HepG2 (cell line): ENCODE measurements around the gene ELP6. TPM values are rescaled to one million over a fixed set of nuclear protein-coding genes. Genes with fewer than 3 reads are reported as not detected.
A peak's percentile ranks its signal among the peaks of the same experiment; 100 is the strongest.

ENCODE experiments used
- BRCA1 ChIP-seq: sonication (generic); formaldehyde crosslinking; IDR thresholded peaks from 2 replicates; pipeline ENCODE4 v1.4.0; 2020; ENCODE audit warnings: missing genetic modification reagents
- CENPT ChIP-seq: sonication (generic); formaldehyde crosslinking; IDR thresholded peaks from 2 replicates; pipeline ENCODE4 v1.8.0; 2022; ENCODE audit warnings: low read depth, mild to moderate bottlenecking, moderate library complexity, missing genetic modification reagents
- EP300 ChIP-seq, 3 experiments: sonication (generic) in 1 of 3; formaldehyde crosslinking in 1 of 3; IDR thresholded peaks; 2 replicates each; pipeline versions ENCODE4 v1.5.1 to v1.6.1; 2011 to 2020; ENCODE audit warnings: low read depth in 2 of 3, low read length in 2 of 3, borderline replicate concordance in 1 of 3, improper control_type of control experiment in 1 of 3, mild to moderate bottlenecking in 1 of 3, missing genetic modification reagents in 1 of 3, moderate library complexity in 1 of 3
- HNF4A ChIP-seq: sonication (generic); formaldehyde crosslinking; IDR thresholded peaks from 2 replicates; pipeline ENCODE4 v1.4.0; 2020; ENCODE audit warnings: missing genetic modification reagents
- HNRNPH1 ChIP-seq: fragments of 200-400 bp; formaldehyde crosslinking; optimal IDR thresholded peaks from 2 replicates; pipeline ENCODE3; 2017; ENCODE audit warnings: mild to moderate bottlenecking, low read depth, low read length
- HNRNPK ChIP-seq: fragments of 200-400 bp; formaldehyde crosslinking; IDR thresholded peaks from 2 replicates; pipeline ENCODE4 v1.6.1; 2018; ENCODE audit warnings: low read length, low read depth, moderate library complexity, mild to moderate bottlenecking; ENCODE audit not compliant: poor library complexity, severe bottlenecking
- KAT7 ChIP-seq: IDR thresholded peaks from 2 replicates; pipeline ENCODE4 v1.6.1; 2018; ENCODE audit warnings: borderline replicate concordance, missing compliant biosample characterization
- KDM2A ChIP-seq: sonication (generic); formaldehyde crosslinking; IDR thresholded peaks from 2 replicates; pipeline ENCODE4 v1.4.0; 2020; ENCODE audit warnings: low read depth, missing genetic modification reagents, borderline replicate concordance
- LCORL ChIP-seq, 2 experiments: fragments of 450-650 bp in 1 of 2; sonication (generic) in 1 of 2; formaldehyde crosslinking in 1 of 2; IDR thresholded peaks; 2 replicates each; pipeline versions ENCODE4 v1.5.0 to v1.6.1; 2017 to 2020; ENCODE audit warnings: antibody characterized with exemption in 1 of 2, missing genetic modification reagents in 1 of 2
- MAZ ChIP-seq, 2 experiments: sonication (generic) in 1 of 2; formaldehyde crosslinking in 1 of 2; IDR thresholded peaks; 2 replicates each; pipeline versions ENCODE4 v1.5.0 to v1.6.1; 2012 to 2020; ENCODE audit warnings: low read depth in 2 of 2, mild to moderate bottlenecking in 2 of 2, borderline replicate concordance in 1 of 2, improper control_type of control experiment in 1 of 2, low read length in 1 of 2, missing genetic modification reagents in 1 of 2, moderate library complexity in 1 of 2
- NPAS2 ChIP-seq: sonication (generic); formaldehyde crosslinking; IDR thresholded peaks from 2 replicates; pipeline ENCODE4 v1.8.0; 2022; ENCODE audit warnings: mild to moderate bottlenecking, missing genetic modification reagents, borderline replicate concordance
- NR2C2 ChIP-seq: sonication (generic); formaldehyde crosslinking; IDR thresholded peaks from 2 replicates; pipeline ENCODE4 v1.4.0; 2020; ENCODE audit warnings: missing genetic modification reagents, mild to moderate bottlenecking, moderate library complexity, borderline replicate concordance
- NR2F2 ChIP-seq: IDR thresholded peaks from 2 replicates; pipeline ENCODE4 v1.6.1; 2012; ENCODE audit warnings: low read depth, inconsistent platforms, borderline replicate concordance
- NRL ChIP-seq: sonication (generic); formaldehyde crosslinking; IDR thresholded peaks from 2 replicates; pipeline ENCODE4 v1.5.0; 2020; ENCODE audit warnings: missing genetic modification reagents, mild to moderate bottlenecking, moderate library complexity, borderline replicate concordance
- RAD21 ChIP-seq: fragments of 450-650 bp; formaldehyde crosslinking; IDR thresholded peaks from 2 replicates; pipeline ENCODE4 v1.5.0; 2020; ENCODE audit warnings: mild to moderate bottlenecking
- SALL1 ChIP-seq: sonication (generic); formaldehyde crosslinking; IDR thresholded peaks from 2 replicates; pipeline ENCODE4 v1.8.0; 2022; ENCODE audit warnings: mild to moderate bottlenecking, missing genetic modification reagents
- ZIK1 ChIP-seq: sonication (generic); formaldehyde crosslinking; IDR thresholded peaks from 2 replicates; pipeline ENCODE4 v1.5.0; 2020; ENCODE audit warnings: mild to moderate bottlenecking, low read depth, missing genetic modification reagents, borderline replicate concordance
- ZNF205 ChIP-seq: IDR thresholded peaks from 2 replicates; pipeline ENCODE4 v1.6.1; 2018; ENCODE audit warnings: missing biosample characterization, missing genetic modification reagents
- ZNF234 ChIP-seq: sonication (generic); formaldehyde crosslinking; conservative IDR thresholded peaks from 2 replicates; pipeline ENCODE4 v1.5.1; 2020; ENCODE audit warnings: mild to moderate bottlenecking, missing genetic modification reagents
- ZNF329 ChIP-seq: sonication (generic); formaldehyde crosslinking; IDR thresholded peaks from 2 replicates; pipeline ENCODE4 v1.9.0; 2021; ENCODE audit warnings: low read depth, mild to moderate bottlenecking, missing genetic modification reagents
- ZNF75D ChIP-seq: sonication (generic); formaldehyde crosslinking; IDR thresholded peaks from 2 replicates; pipeline ENCODE4 v1.8.1; 2023; ENCODE audit warnings: missing genetic modification reagents, mild to moderate bottlenecking, borderline replicate concordance
- polyA plus RNA-seq, 8 experiments: library from polyadenylated mRNA; depleted of rRNA in 3 of 8; stranded (reverse) in 7 of 8; unstranded in 1 of 8; fragments of >200 nt; fragmentation: Illumina TruSeq in 4 of 8; extraction: Trizol in 4 of 8; gene quantifications; 2 replicates each; pipeline versions ENCODE4 v1.2.1 to v1.2.3, GENCODE V29; 2011 to 2016; ENCODE audit warnings: low read depth in 4 of 8, missing spikeins in 1 of 8, mixed read lengths in 1 of 8; ENCODE audit not compliant: insufficient read depth in 1 of 8
- total RNA-seq, 5 experiments: library from RNA; depleted of rRNA; stranded (reverse); fragments of >200 nt; fragmentation: Illumina TruSeq; extraction: Trizol; gene quantifications; 2 replicates each; pipeline ENCODE4 v1.2.3, GENCODE V29; 2016; ENCODE audit warnings: low read depth in 1 of 5
- TF ChIP-seq, protein P1 (sequence below): IDR thresholded peaks from 2 replicates; pipeline ENCODE4 v1.6.1; 2016; ENCODE audit warnings: missing compliant biosample characterization, missing genetic modification reagents, borderline replicate concordance
- TF ChIP-seq, protein P2 (sequence below): sonication (generic); formaldehyde crosslinking; conservative IDR thresholded peaks from 2 replicates; pipeline ENCODE4 v1.8.0; 2022; ENCODE audit warnings: mild to moderate bottlenecking, moderate library complexity, missing genetic modification reagents
- TF ChIP-seq, protein P3 (sequence below): IDR thresholded peaks from 2 replicates; pipeline ENCODE4 v1.6.1; 2016; ENCODE audit warnings: low read depth

The ELP6 gene
- total and polyA plus RNA-seq, 2 of the 13 experiments (the other 11 are each of a cell fraction or from before 2014, with no cell fraction given) = 45.0 to 49.3 TPM

- TF ChIP-seq, protein P1, sequence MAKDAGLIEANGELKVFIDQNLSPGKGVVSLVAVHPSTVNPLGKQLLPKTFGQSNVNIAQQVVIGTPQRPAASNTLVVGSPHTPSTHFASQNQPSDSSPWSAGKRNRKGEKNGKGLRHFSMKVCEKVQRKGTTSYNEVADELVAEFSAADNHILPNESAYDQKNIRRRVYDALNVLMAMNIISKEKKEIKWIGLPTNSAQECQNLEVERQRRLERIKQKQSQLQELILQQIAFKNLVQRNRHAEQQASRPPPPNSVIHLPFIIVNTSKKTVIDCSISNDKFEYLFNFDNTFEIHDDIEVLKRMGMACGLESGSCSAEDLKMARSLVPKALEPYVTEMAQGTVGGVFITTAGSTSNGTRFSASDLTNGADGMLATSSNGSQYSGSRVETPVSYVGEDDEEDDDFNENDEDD = peak; percentile 93
- TF ChIP-seq, protein P2, sequence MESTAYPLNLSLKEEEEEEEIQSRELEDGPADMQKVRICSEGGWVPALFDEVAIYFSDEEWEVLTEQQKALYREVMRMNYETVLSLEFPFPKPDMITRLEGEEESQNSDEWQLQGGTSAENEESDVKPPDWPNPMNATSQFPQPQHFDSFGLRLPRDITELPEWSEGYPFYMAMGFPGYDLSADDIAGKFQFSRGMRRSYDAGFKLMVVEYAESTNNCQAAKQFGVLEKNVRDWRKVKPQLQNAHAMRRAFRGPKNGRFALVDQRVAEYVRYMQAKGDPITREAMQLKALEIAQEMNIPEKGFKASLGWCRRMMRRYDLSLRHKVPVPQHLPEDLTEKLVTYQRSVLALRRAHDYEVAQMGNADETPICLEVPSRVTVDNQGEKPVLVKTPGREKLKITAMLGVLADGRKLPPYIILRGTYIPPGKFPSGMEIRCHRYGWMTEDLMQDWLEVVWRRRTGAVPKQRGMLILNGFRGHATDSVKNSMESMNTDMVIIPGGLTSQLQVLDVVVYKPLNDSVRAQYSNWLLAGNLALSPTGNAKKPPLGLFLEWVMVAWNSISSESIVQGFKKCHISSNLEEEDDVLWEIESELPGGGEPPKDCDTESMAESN = peak; percentile 84
- peak; percentile 93 for TF ChIP-seq KDM2A (CRISPR knock-in tag)
- 0 out of 2 replicates have a peak, but pooled peaks have one; percentile 21 for TF ChIP-seq ZNF234 (CRISPR knock-in tag)
- 0 out of 2 replicates have a peak, but pooled peaks have one; percentile 40 for TF ChIP-seq BRCA1 (CRISPR knock-in tag)
- no peak; a peak in 1 of 4 replicates for TF ChIP-seq EP300 (IDR thresholded peaks at IDR 0.05; ENCODE audit: low read depth in 2 of 2, low read length in 2 of 2)
- TF ChIP-seq EP300 (CRISPR knock-in tag; IDR thresholded peaks at IDR 0.05; ENCODE audit: borderline replicate concordance) = peak; percentile 55
- TF ChIP-seq KAT7 (CRISPR knock-in tag) = peak; percentile 97
- peak; percentile 90 for TF ChIP-seq SALL1 (CRISPR knock-in tag)
- TF ChIP-seq ZNF75D = no peak
- TF ChIP-seq, protein P3, sequence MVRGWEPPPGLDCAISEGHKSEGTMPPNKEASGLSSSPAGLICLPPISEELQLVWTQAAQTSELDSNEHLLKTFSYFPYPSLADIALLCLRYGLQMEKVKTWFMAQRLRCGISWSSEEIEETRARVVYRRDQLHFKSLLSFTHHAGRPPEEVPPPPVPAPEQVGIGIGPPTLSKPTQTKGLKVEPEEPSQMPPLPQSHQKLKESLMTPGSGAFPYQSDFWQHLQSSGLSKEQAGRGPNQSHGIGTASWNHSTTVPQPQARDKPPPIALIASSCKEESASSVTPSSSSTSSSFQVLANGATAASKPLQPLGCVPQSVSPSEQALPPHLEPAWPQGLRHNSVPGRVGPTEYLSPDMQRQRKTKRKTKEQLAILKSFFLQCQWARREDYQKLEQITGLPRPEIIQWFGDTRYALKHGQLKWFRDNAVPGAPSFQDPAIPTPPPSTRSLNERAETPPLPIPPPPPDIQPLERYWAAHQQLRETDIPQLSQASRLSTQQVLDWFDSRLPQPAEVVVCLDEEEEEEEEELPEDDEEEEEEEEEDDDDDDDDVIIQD (CRISPR knock-in tag) = peak; percentile 76
- TF ChIP-seq NR2C2 (CRISPR knock-in tag) = peak; percentile 99
- peak; percentile 89 for TF ChIP-seq NR2F2
- peak; percentile 94 for TF ChIP-seq RAD21 (CRISPR knock-in tag)
- TF ChIP-seq NPAS2 (CRISPR knock-in tag) = no peak
- peak; percentile 50 for TF ChIP-seq HNF4A (CRISPR knock-in tag)
- TF ChIP-seq MAZ (IDR thresholded peaks at IDR 0.05; ENCODE audit: borderline replicate concordance, low read depth, low read length) = peak; percentile 82
- peak; percentile 87 for TF ChIP-seq MAZ (CRISPR knock-in tag; IDR thresholded peaks at IDR 0.05; ENCODE audit: low read depth)
- no peak for TF ChIP-seq HNRNPH1
- TF ChIP-seq ZNF205 = peak; percentile 81
- no peak for TF ChIP-seq LCORL (IDR thresholded peaks at IDR 0.05)
- peak; percentile 54; the same call in 1 of the 2 replicates for TF ChIP-seq LCORL (CRISPR knock-in tag; IDR thresholded peaks at IDR 0.05)
- TF ChIP-seq ZIK1 (CRISPR knock-in tag) = peak; percentile 46; the same call in 1 of the 2 replicates
- peak; percentile 19 for TF ChIP-seq HNRNPK
- peak; percentile 49 for TF ChIP-seq NRL (CRISPR knock-in tag)
- peak; percentile 49; the same call in 1 of the 2 replicates for TF ChIP-seq ZNF329
- TF ChIP-seq CENPT (CRISPR knock-in tag) = 0 out of 2 replicates have a peak, but pooled peaks have one; percentile 66
These were observed 37.8 kb downstream of the ELP6 start, which contains the start of gene SCAP (continued) for GRCh38 chr3:47475570-47476329.
